ENCODE measurements around the gene POLH.

The POLH gene

DNA sequence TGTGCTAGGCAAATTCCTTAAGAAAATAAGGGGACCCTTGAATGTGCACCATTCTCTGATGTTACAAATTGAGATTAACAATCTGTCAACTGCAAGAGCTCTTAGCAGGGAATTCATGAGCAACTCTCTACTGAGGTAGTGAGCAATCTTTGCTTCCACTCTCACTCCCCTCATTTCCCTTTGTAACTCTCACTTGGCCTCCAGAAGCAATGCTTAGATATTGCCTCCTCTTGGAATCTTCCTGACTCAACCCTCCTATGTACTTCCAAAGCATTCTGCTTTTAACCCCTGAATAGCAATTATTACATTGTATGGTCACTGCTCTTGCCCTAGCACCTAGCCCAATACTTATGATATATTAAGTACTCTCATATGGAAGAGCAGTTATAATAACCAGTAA, 16.7 kb upstream of the POLH start:
- TF ChIP-seq, protein P1, sequence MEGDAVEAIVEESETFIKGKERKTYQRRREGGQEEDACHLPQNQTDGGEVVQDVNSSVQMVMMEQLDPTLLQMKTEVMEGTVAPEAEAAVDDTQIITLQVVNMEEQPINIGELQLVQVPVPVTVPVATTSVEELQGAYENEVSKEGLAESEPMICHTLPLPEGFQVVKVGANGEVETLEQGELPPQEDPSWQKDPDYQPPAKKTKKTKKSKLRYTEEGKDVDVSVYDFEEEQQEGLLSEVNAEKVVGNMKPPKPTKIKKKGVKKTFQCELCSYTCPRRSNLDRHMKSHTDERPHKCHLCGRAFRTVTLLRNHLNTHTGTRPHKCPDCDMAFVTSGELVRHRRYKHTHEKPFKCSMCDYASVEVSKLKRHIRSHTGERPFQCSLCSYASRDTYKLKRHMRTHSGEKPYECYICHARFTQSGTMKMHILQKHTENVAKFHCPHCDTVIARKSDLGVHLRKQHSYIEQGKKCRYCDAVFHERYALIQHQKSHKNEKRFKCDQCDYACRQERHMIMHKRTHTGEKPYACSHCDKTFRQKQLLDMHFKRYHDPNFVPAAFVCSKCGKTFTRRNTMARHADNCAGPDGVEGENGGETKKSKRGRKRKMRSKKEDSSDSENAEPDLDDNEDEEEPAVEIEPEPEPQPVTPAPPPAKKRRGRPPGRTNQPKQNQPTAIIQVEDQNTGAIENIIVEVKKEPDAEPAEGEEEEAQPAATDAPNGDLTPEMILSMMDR (conservative IDR thresholded peaks at IDR 0.05; ENCODE audit: low read depth, low read length) = no peak

DNA sequence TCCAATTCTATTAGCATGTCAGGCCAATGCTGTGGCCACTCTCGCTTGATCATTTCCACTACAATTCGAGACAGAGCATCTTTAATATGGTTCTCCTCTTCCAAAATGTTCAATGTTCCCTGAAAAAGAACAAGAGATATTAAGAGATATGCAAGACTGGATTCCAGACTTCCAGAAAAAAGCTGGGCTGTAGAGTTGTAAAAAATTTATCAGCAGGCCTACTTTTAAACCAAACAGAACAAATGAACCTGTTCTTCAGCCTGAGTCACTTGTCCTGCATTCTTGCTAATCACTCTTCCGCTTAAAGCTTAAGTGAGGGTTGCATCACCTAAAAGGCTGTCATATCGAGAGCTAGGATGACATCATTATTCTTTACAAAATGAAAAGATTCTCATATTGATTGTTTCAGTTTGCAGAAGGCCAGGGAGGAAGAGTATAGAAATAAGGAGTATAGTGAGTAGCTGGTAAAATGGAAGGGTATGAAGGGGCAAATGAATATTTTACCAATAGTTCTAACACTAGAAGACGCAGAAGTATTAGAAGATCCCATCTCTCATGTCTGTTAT, 5.0 kb upstream of the POLH start:
- no peak overlapping the region for H3K4me3 ChIP-seq (ENCODE audit: low read depth, low read length)
- peak; percentile 68 for DNase-seq (ENCODE audit: low read depth)

More for the DNA sequence above, 16.7 kb upstream of the POLH start:
- no peak overlapping the region for H3K4me3 ChIP-seq (ENCODE audit: low read depth, low read length)
- DNase-seq (ENCODE audit: low read depth) = no peak

DNA sequence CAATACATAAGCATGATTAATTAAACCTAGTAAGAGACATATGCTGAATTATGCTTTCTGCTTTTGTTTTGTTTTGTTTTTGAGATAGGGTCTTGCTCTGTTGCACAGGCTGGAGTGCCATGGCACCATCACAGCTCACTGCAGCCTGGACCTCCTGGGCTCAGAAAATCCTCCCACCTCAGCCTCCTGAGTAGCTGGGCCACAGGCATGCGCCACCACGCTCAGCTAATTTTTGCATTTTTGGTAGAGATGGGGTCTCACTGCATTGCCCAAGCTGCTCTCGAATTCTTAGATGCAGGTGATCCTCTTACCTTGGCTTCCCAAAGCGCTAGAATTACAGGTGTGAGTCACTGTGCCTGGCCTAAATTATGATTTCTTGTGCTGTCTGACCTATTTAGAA, 4.0 kb upstream of the POLH start:
- H3K4me3 ChIP-seq (ENCODE audit: low read depth, low read length) = no peak overlapping the region
- DNase-seq (ENCODE audit: low read depth) = no peak
- TF ChIP-seq, protein P1 (conservative IDR thresholded peaks at IDR 0.05; ENCODE audit: low read depth, low read length) = no peak

More for the DNA sequence above, 5.0 kb upstream of the POLH start:
- TF ChIP-seq, protein P1 (conservative IDR thresholded peaks at IDR 0.05; ENCODE audit: low read depth, low read length) = no peak

DNA sequence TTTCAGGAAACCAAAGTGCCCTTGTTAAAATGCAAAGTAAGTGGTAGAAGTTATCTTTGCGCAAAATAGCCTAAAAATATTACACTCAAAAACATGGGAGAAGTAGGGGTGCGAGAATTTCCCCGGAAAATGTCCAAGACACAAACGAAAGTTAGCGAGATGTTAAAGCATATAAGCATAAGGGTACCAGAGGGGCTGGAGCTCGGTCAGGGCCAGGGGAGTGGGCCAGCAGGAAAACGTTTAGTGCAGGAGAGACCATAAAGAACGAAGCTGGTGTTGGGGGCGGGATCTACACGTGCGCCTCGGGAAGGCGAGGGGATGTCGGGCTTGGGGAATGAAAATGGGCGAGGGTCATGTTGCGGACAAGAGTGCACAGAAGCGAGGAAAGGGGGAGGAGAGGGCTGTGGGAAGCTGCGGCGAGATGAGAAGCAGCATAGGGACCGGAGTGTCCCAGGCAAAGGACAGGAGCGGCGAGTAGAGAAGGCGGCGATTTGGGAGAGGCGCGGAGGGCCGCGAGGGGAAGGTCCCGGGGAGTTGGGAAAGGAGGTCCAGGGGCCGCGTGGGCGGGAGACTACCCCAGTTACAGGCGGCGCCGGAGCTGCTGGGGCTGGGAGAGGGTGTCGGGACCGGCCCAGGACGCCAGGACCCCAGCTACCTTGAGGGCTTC, 747 bp upstream of the POLH start:
- DNase-seq (ENCODE audit: low read depth) = peak; percentile 23
- peak overlapping the region; percentile 100 for H3K4me3 ChIP-seq (ENCODE audit: low read depth, low read length)
- TF ChIP-seq, protein P1 (conservative IDR thresholded peaks at IDR 0.05; ENCODE audit: low read depth, low read length) = no peak

DNA sequence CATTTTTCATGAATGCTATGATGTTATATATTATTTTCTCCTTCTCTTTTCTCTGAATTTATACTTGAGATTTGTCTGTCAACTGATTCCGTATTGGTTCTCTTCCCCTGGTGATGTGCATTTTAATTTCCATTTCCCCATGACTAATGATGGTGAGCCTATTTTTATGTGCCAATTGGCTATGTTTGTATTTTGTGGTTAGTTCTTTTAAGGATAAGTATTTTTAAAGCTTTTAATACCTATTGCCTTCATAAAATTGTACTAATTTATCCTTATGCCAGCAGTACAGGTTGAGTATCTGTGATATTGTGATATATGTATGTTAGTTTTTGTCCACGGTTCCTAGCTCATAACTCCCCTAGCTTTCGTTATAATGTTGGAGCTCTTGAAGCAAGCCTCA, 2.8 kb downstream of the POLH start:
- DNase-seq (ENCODE audit: low read depth) = peak; percentile 5
- H3K4me3 ChIP-seq (ENCODE audit: low read depth, low read length) = no peak overlapping the region
- TF ChIP-seq, protein P1 (conservative IDR thresholded peaks at IDR 0.05; ENCODE audit: low read depth, low read length) = no peak

DNA sequence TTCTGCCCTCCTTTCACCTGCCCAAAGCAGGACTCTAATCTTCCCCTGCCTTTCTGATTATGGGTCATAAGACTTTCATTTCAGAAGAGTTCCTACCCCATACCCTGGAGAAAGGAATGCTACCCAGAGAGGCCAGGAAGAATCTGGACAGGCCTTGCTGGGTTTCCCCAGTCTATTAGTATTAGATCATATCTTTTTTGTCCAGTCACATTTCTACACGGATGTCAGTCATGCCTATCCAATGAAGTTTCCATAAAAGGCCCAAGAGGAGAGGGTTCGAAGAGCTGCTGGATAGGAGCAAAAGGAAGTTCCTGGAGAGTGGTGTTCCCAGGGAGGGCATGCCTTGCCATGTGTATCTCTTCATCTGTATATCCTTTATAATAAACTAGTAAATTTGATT, 3.2 kb downstream of the POLH start:
- peak; percentile 44 for DNase-seq (ENCODE audit: low read depth)
- H3K4me3 ChIP-seq (ENCODE audit: low read depth, low read length) = no peak overlapping the region

More for the DNA sequence above, 3.2 kb downstream of the POLH start:
- TF ChIP-seq, protein P1 (conservative IDR thresholded peaks at IDR 0.05; ENCODE audit: low read depth, low read length) = no peak

Data from choroid plexus epithelial cell (primary cell).